ENCODE results near the gene SPIRE1.

Gene SPIRE1

GRCh38 chr18:12452784-12453183, 205.1 kb downstream of the SPIRE1 start:
- H3K27me3 Mint-ChIP-seq: no peaks in the 10 kb centered on the region
- H3K27ac Mint-ChIP-seq: no peak overlapping the region
- no peaks in the 10 kb centered on the region for H3K9me3 Mint-ChIP-seq (ENCODE audit: low read depth)
- H3K4me3 Mint-ChIP-seq: no peak overlapping the region
- H3K4me1 Mint-ChIP-seq (ENCODE audit: low read depth): no peaks in the 10 kb centered on the region
- H3K36me3 Mint-ChIP-seq: no peaks in the 10 kb centered on the region

GRCh38 chr18:12451428-12451827, 206.5 kb downstream of the SPIRE1 start:
- Mint-ChIP-seq H3K36me3 (no peaks in the 10 kb centered on the region), H3K4me1 (ENCODE audit: low read depth) (no peaks in the 10 kb centered on the region), H3K4me3 (no peak overlapping the region), H3K27me3 (no peaks in the 10 kb centered on the region), H3K27ac (no peak overlapping the region), H3K9me3 (ENCODE audit: low read depth) (no peaks in the 10 kb centered on the region)

- no peaks in the 10 kb centered on the region for H3K9me3 Mint-ChIP-seq (ENCODE audit: low read depth)
- H3K4me3 Mint-ChIP-seq: no peak overlapping the region
- H3K4me1 Mint-ChIP-seq (ENCODE audit: low read depth): no peaks in the 10 kb centered on the region
- H3K27ac Mint-ChIP-seq: no peak overlapping the region
- H3K36me3 Mint-ChIP-seq: peaks cover 4% of the 10 kb centered on the region
- no peaks in the 10 kb centered on the region for H3K27me3 Mint-ChIP-seq
Observed at GRCh38 chr18:12449051-12449785, 208.7 kb downstream of the SPIRE1 start.

GRCh38 chr18:12445554-12445953, 212.4 kb downstream of the SPIRE1 start:
- Mint-ChIP-seq H3K4me1 (ENCODE audit: low read depth) (no peaks in the 10 kb centered on the region), H3K27me3 (no peaks in the 10 kb centered on the region), H3K9me3 (ENCODE audit: low read depth) (no peaks in the 10 kb centered on the region), H3K27ac (no peak overlapping the region), H3K36me3 (peaks cover 4% of the 10 kb centered on the region), H3K4me3 (no peak overlapping the region)

GRCh38 chr18:12443551-12443950, 214.4 kb downstream of the SPIRE1 start:
- Mint-ChIP-seq H3K4me1 (ENCODE audit: low read depth) (no peaks in the 10 kb centered on the region), H3K27me3 (no peaks in the 10 kb centered on the region), H3K36me3 (peaks cover 4% of the 10 kb centered on the region), H3K4me3 (no peak overlapping the region), H3K9me3 (ENCODE audit: low read depth) (no peaks in the 10 kb centered on the region), H3K27ac (no peak overlapping the region)

DNA sequence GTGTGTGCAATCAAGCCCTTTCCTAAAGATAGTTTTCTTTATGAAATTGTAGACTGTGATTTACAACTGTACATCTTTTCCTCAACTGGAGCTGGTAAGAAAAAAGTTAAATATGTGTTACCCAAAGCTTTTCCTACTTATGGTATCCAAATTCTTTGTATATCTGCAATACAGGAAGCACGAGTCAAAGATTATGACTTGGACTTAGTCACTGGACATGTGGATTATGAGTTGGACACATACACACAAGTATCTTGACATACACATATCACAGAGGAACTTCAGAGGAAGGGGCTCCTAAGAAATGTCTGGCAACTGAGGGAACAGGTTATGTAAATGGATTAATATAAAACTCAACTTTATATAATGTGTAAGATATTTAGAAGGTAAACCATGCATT, 215.0 kb downstream of the SPIRE1 start:
- Mint-ChIP-seq H3K27me3 (no peaks in the 10 kb centered on the region), H3K4me3 (no peak overlapping the region), H3K27ac (no peak overlapping the region), H3K36me3 (peaks cover 4% of the 10 kb centered on the region), H3K4me1 (ENCODE audit: low read depth) (no peaks in the 10 kb centered on the region), H3K9me3 (ENCODE audit: low read depth) (no peaks in the 10 kb centered on the region)

DNA sequence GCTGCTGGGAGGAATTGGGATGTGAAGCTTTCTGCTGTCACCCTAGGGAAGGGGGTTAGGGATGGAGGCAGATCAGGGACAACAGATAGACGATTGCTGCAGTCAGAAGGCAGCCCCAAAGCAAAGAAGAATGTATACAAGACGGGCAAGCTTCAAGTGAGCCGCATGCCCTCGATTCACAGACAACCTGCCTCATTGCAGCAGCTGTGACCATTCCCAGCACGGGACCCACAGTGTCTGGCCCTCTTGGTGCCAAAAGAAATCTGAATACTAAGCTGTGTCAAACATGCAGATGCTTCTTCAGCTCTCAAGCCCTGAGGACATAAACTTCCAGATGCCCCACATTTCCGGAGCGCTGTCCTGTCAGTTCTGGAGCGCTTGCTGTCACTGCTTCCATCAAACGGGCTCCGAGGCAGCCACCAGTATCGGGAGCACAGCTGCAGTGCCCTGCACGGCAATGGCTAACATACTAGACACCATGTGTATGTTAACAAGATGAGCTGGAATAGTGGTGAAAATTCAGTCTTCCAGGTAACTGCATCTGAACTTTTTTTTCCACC, 216.4 kb downstream of the SPIRE1 start:
- Mint-ChIP-seq H3K4me3 (no peak overlapping the region), H3K4me1 (ENCODE audit: low read depth) (no peaks in the 10 kb centered on the region), H3K27me3 (no peaks in the 10 kb centered on the region), H3K27ac (no peak overlapping the region), H3K36me3 (peaks cover 4% of the 10 kb centered on the region), H3K9me3 (ENCODE audit: low read depth) (no peaks in the 10 kb centered on the region)

DNA sequence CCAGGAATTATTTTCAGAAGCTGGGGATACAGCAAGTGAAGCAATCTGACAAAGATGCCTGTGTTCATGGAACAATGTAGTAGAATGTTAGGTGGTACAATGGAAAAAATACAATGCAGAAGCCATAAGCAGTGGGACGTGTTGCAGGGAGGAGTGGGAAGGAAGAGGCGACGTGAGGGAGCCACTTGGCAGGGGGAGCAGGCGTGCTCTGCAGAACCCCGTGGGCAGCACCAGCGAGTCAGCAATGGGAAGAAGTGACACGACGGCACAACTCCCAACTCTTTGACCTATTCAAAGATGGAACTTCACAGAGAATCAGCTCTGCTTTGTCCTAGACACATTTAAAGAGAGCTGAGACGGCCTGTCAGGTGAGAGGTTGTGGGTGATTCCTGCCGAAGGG, 219.7 kb downstream of the SPIRE1 start:
- Mint-ChIP-seq H3K36me3 (no peaks in the 10 kb centered on the region), H3K27ac (no peak overlapping the region), H3K4me3 (no peak overlapping the region), H3K9me3 (ENCODE audit: low read depth) (no peaks in the 10 kb centered on the region), H3K27me3 (no peaks in the 10 kb centered on the region), H3K4me1 (ENCODE audit: low read depth) (no peaks in the 10 kb centered on the region)

DNA sequence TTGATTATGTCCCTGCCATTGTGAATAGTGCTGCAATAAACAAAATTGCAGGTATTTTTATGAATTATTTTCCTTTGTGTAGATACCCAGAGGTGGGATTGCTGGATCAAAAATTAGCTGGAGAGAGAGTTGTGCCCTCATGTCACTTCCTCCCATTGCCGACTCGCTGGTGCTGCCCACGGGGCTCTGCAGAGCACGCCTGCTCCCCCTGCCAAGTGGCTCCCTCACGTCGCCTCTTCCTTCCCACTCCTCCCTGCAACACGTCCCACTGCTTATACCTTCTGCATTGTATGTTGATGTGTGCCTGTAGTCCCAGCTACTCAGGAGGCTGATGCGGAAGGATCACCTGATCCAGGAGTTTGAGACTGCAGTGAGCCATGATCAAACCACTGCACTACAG, 222.0 kb downstream of the SPIRE1 start:
- no peaks in the 10 kb centered on the region for H3K36me3 Mint-ChIP-seq
- no peaks in the 10 kb centered on the region for H3K27me3 Mint-ChIP-seq
- no peak overlapping the region for H3K27ac Mint-ChIP-seq
- H3K4me1 Mint-ChIP-seq (ENCODE audit: low read depth): no peaks in the 10 kb centered on the region
- no peak overlapping the region for H3K4me3 Mint-ChIP-seq
- no peaks in the 10 kb centered on the region for H3K9me3 Mint-ChIP-seq (ENCODE audit: low read depth)

DNA sequence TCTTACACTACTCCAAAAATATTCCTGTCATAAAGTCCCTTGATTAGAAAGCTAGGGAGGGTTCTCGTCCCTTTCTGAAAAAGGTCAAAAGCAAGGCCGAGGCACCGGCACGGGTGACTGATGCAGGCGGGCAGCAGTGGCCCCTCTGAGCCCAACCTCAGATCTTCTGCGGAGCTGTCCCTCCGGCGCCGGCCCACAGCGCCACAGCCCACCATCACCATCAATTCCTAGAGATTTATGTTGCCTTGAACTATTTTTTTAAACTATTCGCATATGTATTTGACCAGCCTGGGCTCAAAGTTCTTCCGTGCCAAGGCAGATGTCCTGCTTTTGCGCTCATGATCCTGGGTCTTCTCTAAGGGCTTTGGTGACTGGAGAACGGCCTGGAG, 223.4 kb downstream of the SPIRE1 start:
- H3K9me3 Mint-ChIP-seq (ENCODE audit: low read depth): no peaks in the 10 kb centered on the region
- no peaks in the 10 kb centered on the region for H3K4me1 Mint-ChIP-seq (ENCODE audit: low read depth)
- H3K27me3 Mint-ChIP-seq: no peaks in the 10 kb centered on the region
- H3K36me3 Mint-ChIP-seq: no peaks in the 10 kb centered on the region
- no peak overlapping the region for H3K27ac Mint-ChIP-seq
- no peak overlapping the region for H3K4me3 Mint-ChIP-seq

GRCh38 chr18:12433829-12434540, 223.9 kb downstream of the SPIRE1 start:
- Mint-ChIP-seq H3K9me3 (ENCODE audit: low read depth) (no peaks in the 10 kb centered on the region), H3K4me1 (ENCODE audit: low read depth) (no peaks in the 10 kb centered on the region), H3K27ac (no peak overlapping the region), H3K27me3 (no peaks in the 10 kb centered on the region), H3K4me3 (no peak overlapping the region), H3K36me3 (no peaks in the 10 kb centered on the region)

- Mint-ChIP-seq H3K27me3 (no peaks in the 10 kb centered on the region), H3K4me3 (no peak overlapping the region), H3K9me3 (ENCODE audit: low read depth) (no peaks in the 10 kb centered on the region), H3K36me3 (no peaks in the 10 kb centered on the region), H3K4me1 (ENCODE audit: low read depth) (no peaks in the 10 kb centered on the region), H3K27ac (no peak overlapping the region)
Observed at GRCh38 chr18:12432881-12433280, 225.0 kb downstream of the SPIRE1 start.

GRCh38 chr18:12432196-12432595, 225.7 kb downstream of the SPIRE1 start:
- no peaks in the 10 kb centered on the region for H3K9me3 Mint-ChIP-seq (ENCODE audit: low read depth)
- no peaks in the 10 kb centered on the region for H3K27me3 Mint-ChIP-seq
- H3K4me3 Mint-ChIP-seq: no peak overlapping the region
- no peaks in the 10 kb centered on the region for H3K4me1 Mint-ChIP-seq (ENCODE audit: low read depth)
- no peaks in the 10 kb centered on the region for H3K36me3 Mint-ChIP-seq
- H3K27ac Mint-ChIP-seq: no peak overlapping the region

DNA sequence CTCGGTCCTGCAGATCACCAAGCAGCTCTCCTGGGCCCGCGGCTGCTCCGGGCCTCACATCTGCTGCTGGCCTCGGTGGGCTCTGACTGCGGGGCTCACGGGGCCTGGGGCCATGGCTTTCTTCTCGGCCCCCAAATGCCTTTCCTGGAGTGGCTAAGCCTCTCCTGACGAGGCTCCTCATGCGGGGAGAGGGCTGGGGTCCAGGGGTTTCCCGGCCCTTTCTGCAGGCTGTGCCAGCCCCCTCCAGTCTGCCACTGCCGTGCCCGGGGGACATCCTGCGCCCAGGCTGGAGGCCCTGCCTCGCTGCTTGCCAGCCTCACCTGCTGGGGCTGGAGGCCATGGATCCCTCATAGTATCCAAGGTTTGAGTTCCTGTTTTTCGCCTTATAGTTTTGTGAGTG, 226.3 kb downstream of the SPIRE1 start:
- Mint-ChIP-seq H3K4me1 (ENCODE audit: low read depth) (no peaks in the 10 kb centered on the region), H3K9me3 (ENCODE audit: low read depth) (no peaks in the 10 kb centered on the region), H3K4me3 (no peak overlapping the region), H3K36me3 (no peaks in the 10 kb centered on the region), H3K27me3 (no peaks in the 10 kb centered on the region), H3K27ac (no peak overlapping the region)

GRCh38 chr18:12430137-12430990, 227.5 kb downstream of the SPIRE1 start:
- H3K4me1 Mint-ChIP-seq (ENCODE audit: low read depth): no peaks in the 10 kb centered on the region
- H3K36me3 Mint-ChIP-seq: no peaks in the 10 kb centered on the region
- H3K9me3 Mint-ChIP-seq (ENCODE audit: low read depth): no peaks in the 10 kb centered on the region
- H3K4me3 Mint-ChIP-seq: no peak overlapping the region
- no peaks in the 10 kb centered on the region for H3K27me3 Mint-ChIP-seq
- H3K27ac Mint-ChIP-seq: no peak overlapping the region

Measured in activated naive CD8-positive, alpha-beta T cell (primary cell).